ENCODE data around the gene WNT6.

GRCh38 chr2:218823196-218823855 lies 36.3 kb upstream of the WNT6 start:
- TF ChIP-seq SIN3A (IDR thresholded peaks at IDR 0.05; ENCODE audit: borderline replicate concordance, insufficient read depth, low read depth, low read length): no peak
- no peak for TF ChIP-seq CTCF (IDR thresholded peaks at IDR 0.05)
- no peak for TF ChIP-seq POLR2AphosphoS5 (IDR thresholded peaks at IDR 0.05; ENCODE audit: low read depth, low read length)
